ENCODE data around the gene STH.

DNA sequence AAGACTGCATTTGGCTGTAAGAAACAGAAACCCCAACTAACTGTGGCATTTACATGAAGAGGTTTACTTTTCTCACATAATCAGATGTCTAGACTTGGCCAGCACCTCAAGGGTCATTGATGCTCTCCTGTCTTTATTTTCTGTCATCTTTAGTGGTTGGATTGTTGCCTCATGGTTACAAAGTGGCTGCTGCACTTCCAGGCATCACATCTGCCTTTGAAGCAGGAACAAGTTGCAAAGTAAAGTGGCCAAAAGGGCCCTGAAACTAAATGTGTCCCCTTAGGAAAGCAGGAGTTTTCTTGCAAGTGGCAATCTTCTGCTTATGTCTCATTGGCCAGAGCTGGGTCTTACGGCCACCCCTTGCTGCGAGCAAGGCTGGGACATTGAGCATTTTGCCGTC lies 26.5 kb upstream of the STH start:
- TF ChIP-seq, protein P1, sequence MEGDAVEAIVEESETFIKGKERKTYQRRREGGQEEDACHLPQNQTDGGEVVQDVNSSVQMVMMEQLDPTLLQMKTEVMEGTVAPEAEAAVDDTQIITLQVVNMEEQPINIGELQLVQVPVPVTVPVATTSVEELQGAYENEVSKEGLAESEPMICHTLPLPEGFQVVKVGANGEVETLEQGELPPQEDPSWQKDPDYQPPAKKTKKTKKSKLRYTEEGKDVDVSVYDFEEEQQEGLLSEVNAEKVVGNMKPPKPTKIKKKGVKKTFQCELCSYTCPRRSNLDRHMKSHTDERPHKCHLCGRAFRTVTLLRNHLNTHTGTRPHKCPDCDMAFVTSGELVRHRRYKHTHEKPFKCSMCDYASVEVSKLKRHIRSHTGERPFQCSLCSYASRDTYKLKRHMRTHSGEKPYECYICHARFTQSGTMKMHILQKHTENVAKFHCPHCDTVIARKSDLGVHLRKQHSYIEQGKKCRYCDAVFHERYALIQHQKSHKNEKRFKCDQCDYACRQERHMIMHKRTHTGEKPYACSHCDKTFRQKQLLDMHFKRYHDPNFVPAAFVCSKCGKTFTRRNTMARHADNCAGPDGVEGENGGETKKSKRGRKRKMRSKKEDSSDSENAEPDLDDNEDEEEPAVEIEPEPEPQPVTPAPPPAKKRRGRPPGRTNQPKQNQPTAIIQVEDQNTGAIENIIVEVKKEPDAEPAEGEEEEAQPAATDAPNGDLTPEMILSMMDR (IDR thresholded peaks at IDR 0.05): no peak
- no peak for TF ChIP-seq SIN3A (IDR thresholded peaks at IDR 0.05; ENCODE audit: borderline replicate concordance, insufficient read depth, low read depth, low read length)
- TF ChIP-seq TCF7L2 (IDR thresholded peaks at IDR 0.05; ENCODE audit: low read depth, low read length): no peak
- no peak for TF ChIP-seq POLR2AphosphoS5 (IDR thresholded peaks at IDR 0.05; ENCODE audit: low read depth, low read length)
- TF ChIP-seq, protein P2, sequence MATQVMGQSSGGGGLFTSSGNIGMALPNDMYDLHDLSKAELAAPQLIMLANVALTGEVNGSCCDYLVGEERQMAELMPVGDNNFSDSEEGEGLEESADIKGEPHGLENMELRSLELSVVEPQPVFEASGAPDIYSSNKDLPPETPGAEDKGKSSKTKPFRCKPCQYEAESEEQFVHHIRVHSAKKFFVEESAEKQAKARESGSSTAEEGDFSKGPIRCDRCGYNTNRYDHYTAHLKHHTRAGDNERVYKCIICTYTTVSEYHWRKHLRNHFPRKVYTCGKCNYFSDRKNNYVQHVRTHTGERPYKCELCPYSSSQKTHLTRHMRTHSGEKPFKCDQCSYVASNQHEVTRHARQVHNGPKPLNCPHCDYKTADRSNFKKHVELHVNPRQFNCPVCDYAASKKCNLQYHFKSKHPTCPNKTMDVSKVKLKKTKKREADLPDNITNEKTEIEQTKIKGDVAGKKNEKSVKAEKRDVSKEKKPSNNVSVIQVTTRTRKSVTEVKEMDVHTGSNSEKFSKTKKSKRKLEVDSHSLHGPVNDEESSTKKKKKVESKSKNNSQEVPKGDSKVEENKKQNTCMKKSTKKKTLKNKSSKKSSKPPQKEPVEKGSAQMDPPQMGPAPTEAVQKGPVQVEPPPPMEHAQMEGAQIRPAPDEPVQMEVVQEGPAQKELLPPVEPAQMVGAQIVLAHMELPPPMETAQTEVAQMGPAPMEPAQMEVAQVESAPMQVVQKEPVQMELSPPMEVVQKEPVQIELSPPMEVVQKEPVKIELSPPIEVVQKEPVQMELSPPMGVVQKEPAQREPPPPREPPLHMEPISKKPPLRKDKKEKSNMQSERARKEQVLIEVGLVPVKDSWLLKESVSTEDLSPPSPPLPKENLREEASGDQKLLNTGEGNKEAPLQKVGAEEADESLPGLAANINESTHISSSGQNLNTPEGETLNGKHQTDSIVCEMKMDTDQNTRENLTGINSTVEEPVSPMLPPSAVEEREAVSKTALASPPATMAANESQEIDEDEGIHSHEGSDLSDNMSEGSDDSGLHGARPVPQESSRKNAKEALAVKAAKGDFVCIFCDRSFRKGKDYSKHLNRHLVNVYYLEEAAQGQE (IDR thresholded peaks at IDR 0.05; ENCODE audit: insufficient read depth in 1 of 2, low read depth in 2 of 2, low read length in 1 of 2): no peak
